ENCODE results near the gene ITPKC.

Gene ITPKC

DNA sequence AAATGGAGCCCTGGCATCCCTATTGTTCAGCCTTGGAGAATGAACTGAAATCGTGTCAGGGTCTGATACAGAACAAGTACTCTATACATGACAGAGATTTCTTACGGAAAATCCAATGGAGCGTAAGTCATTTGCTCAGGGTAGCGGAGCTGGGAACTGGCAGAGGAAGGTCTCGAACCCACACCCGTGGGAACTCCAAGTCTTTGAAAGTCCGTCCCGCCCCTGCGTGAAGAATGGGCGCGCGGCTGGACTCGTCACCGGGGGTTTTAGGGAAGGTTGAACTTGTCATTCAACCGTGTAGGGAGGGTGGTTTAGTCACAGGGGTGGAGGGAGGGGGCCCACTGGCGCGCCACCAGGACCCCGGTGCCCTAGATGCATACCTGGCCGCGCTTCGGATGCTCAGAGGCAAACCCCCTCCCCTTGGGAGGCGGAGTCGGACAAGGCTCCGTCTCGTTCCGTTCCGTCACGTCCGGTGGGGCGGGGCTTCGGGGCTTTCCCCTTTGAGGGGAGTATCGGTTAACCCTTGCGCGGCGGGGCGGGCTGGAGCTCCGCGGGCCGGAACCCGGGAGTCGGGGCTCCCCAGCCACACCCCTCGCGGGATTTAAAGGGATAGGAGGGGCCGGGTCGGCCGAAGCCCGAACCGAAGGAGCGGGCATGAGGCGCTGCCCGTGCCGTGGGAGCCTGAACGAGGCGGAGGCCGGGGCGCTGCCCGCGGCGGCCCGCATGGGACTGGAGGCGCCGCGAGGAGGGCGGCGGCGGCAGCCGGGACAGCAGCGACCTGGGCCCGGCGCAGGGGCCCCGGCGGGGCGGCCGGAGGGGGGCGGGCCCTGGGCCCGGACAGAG, at the start of gene ITPKC, which contains the start of gene COQ8B:
TSS of gene ITPKC (plus strand) at position 631 of the 843 bp plus-strand sequence. CDS start at position 655, 24 bp downstream.
TSS of gene COQ8B (minus strand) at position 405 of the 843 bp plus-strand sequence. CDS start 2,254 bp downstream, outside the sequence.
- in situ Hi-C loops (cut with MboI; ENCODE audit: low sequenced_read_pairs): no loop called here

DNA sequence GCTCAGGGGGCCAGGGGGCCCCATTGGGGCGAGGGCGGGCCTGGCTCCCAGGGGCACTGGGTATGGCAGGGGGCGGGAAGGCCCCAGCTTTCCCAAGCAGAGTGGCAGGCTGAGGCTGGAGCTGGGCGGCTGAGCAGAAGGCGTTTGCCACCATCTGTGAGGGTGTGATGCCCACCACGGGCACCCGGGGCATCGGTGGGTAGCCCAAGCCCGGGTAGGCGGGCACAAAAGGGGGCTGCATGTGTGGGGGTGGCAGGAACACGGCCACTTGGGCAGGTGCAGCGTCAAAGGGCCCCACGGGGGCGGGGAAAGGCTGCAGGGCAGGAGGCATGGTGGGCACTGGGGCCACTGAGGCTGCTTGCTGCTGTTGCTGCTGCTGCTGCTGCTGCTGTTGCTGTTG, 49.3 kb upstream of the ITPKC start:
- in situ Hi-C loops (cut with MboI; ENCODE audit: low sequenced_read_pairs): no loop called here

DNA sequence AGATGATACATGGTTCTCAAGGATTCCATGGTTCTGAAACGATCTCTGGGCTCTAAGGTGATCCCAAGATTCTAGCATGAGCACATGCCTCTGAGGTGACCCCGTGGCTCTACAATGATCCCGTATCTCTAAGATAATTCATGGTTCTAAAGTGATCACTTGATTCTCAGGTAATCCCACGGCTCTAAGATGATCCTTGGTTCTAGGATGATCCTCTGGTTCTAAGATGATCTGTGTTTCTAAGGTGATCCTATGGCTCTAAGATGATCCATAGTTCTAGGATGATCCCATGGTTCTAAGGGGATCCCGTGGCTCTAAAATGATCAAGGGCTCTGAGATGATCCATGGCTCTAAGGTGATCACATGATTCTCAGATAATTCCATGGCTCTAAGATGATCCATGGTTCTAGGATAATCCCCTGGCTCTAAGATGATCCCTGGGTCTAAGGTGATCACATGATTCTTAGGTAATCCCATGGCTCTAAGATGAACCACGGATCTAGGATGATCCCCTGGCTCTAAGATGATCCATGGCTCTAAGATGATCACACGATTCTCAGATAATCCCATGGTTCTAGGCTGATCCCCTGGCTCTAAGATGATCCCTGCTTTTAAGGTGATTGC, 47.8 kb upstream of the ITPKC start:
- in situ Hi-C loops (cut with MboI; ENCODE audit: low sequenced_read_pairs): no loop called here

DNA sequence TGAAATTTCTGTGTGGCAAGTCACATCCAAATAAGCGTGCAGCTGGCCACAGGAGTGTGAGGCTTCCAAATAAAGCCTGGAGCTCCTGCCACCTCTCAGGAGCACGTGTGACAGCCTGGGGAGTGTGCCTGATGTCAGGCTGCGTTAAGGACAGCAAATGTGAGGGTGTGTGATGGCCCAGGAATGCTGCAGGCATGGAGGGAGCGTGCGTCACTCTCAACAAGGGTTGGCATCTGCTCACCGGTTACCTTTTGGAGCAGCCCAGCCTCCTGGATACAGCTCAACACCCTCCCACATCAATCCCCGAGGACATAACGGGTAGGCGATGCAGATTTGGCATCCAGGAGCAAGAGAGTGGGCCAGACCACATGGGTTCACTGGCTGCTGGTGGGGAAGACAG, 45.5 kb upstream of the ITPKC start:
- in situ Hi-C loops (cut with MboI; ENCODE audit: low sequenced_read_pairs): no loop called here

DNA sequence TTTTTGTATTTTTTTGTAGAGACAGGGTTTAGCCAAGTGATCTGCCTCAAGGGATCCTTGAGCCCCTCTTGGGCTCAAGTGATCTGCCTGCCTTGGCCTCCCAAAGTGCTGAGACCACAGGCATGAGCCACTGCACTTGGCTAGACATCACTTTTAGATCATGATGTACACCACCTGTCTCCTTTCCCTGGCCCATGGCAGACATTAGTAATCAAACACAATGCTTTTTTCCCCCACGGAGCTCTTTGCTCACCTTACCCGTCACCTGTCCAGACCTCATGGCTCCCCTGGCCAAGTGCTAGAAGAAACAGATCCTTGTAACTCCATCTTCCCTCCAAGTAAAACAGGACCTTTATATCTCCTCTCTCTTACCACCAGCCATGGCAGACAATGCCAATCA, 44.9 kb upstream of the ITPKC start:
- in situ Hi-C loops (cut with MboI; ENCODE audit: low sequenced_read_pairs): no loop called here

DNA sequence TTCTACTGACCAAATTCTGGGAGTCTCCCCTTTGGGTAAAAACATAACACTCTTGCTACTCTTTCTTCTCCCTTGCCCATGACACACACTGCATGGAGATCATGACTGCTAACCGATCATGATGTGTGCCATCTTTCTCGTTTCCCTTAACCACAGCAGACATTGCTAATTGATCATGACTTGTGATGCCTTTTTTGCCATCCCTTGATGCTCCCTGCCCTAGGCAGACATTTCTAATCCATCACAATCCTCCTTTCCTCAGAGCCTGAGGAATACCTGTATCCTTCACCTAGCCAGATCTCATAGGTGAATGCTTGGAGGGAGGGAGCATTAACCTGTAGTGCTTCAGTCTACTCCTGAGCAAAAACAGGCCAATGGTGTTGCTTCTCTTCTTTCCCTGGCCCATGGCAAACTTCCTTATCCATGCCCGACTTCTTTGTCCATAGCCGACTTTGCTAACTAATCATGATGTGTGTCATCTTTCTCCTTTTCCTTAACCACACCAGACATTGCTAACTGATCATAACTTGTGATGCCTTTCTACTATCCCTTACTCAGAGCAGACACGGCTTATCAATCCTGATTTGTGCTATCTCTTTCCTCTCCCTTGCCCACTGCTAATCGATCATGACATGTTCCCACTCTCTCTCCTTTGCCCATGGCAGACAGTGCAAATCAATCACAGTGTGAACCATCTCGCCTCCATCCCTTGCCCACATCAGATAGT, 44.2 kb upstream of the ITPKC start:
- in situ Hi-C loops (cut with MboI; ENCODE audit: low sequenced_read_pairs): no loop called here

DNA sequence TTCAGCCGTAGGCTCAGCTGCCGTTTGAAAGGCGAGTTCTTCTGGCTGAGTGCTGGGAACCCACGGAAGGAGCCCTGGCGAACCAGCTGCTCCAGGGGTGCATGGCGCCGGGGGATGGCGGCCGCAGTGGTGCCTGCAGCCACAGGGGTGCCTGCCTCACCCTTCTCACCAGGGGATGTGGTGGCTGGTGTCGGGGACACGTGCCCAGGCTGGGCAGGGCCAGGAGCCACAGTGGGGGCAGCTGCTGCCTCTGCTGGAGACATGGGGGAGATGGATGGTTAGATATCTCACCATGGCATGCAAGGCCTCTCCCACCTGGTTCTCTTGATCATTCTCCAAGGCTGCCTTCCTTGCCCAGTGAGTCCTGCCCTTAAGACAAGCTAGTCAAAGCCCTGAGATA, 43.5 kb upstream of the ITPKC start:
- in situ Hi-C loops (cut with MboI; ENCODE audit: low sequenced_read_pairs): no loop called here

DNA sequence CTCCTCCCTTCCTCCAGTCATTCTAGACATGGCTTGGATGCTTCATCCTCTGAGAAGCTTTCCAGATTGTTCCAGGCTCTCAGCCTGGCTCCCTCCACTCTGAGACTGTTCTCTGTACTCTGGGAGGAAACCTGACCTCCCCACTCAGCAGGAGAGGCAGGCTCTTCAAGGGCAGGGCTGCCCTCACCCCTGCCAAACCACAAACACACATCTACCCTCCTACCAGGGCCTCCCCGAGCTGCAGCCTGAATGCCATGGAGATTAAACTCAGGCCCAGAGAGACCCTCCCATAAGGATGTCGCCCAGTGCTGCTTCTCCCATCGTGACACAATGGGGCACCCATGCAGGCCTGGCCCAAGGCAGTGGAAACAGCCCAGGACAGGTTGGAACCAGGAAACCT, 42.6 kb upstream of the ITPKC start:
- in situ Hi-C loops (cut with MboI; ENCODE audit: low sequenced_read_pairs): no loop called here

DNA sequence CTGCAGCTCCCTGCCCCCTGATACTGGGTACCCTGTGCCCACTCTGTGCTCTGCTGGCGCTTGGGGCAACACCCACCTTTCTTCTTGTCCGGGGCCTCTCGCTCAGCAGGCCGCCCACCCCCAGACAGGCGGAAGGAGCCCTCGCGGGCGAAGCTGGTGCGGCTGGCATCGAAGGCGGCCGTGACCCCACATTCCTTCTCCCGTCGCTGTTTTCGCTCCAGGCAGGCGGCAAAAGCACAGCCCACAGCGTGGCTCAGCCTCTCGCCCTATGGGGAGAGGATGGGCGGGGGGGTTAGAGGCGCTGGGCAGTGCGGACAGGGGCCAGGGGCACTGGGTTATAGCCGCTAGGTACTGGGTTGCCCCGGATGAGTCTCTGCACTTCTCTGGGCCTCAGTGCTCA, 39.8 kb upstream of the ITPKC start:
- in situ Hi-C loops (cut with MboI; ENCODE audit: low sequenced_read_pairs): no loop called here

DNA sequence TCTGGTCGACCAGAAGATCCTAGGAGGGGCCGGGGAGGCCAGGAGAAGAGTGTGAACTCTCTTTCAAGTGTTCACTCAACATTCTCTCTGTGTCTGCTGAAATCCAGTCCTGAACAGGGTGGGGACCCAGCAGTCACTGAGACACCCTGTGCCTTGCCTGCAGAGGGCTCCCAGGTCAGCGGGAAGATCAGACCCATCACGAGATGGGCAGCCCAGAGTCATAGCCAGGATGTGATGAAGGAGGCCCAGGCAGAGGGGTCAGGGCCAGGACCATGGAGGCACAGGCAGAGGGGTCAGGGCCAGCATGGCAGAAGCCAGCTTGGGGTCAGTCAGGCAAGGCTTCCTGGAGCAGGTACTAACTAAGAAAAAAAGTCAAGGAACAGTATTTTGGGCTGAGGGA, 35.9 kb upstream of the ITPKC start:
- in situ Hi-C loops (cut with MboI; ENCODE audit: low sequenced_read_pairs): no loop called here

DNA sequence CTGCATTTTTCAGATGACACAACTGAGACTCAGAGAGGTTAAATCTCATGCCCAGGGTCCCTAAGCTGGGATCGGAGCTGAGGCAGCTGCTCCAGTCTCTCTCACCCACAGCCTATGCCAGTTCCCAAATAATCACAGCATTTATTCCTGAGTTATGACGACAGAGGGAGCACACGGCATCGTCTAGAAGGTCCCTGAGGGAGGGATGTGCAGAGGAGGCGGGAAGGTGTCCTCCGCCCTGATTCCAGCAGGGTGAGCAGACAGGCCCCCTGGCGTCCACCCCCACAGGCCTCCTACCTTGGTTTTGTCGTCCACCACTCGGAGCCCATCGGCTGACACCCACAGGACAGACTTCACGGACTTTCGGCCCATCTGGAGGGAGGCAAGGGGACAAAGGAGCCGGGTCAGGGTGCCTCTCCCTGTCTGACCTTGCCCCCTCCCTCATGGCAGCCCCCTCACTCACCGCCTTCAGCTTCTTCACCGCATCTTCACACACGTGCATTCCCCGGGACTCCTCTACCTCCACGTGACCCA, 34.4 kb upstream of the ITPKC start:
- in situ Hi-C loops (cut with MboI; ENCODE audit: low sequenced_read_pairs): no loop called here

DNA sequence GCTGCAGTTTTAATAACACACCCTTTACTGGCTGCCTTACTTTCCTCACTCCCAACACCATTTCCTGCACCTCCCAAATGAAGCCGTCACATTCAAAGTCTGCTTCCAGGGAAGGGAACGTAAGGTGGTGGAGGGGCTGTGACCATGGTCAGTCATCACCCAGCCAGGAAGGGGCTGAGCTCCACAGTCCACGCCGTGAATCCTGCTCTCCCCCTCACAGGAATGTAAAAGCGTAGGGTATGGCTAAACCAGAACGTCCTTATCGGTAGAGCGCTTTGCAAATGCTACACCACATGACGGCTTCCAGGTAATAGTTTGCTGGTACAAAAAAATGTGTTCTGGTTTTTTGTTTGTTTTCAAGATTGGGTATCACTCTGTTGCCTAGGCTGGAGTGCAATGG, 33.5 kb upstream of the ITPKC start:
- in situ Hi-C loops (cut with MboI; ENCODE audit: low sequenced_read_pairs): no loop called here

DNA sequence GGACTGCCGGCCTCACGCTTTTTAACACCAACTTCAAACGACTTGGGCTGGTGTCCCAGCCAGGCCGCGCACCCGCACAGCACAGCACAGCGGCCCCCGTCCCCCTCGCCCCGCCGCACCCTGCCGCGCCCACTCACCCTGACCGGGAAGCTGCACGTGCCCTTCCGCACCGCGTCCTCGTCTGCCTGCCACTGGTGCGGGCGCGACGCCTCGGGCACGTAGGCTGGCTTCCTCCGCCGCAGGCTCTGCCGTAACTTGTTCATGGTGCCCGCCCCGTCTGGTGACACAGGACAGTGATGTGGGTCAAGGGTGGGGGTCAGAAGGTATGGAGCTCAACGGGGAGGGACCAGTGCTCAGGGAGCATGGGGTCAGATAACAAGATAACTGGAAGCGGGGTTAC, 32.6 kb upstream of the ITPKC start:
- in situ Hi-C loops (cut with MboI; ENCODE audit: low sequenced_read_pairs): no loop called here

DNA sequence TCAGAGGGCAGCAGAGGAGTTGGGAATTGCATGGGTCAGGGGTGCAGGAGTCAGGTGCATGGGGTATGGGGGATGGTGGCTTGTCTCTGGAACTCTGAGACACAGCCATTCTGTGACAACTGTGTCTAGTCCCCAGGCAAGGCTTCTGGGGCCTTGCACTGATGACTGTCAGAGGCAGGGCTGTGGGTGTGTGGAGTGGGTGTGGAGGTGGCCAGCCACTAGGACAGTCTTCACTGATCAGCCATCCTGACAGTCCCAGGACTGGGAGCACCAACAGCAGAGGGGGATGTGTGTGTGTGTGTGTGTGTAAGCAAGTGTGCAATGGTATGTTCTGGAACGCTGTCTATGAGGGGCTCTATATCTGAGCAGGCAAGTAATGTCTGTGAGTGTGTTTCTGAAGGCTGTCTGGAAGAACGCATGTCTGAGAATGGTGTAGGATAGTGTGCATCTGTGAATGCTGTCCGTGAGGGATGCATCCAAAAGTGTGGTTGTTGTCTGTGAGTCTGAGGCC, 31.8 kb upstream of the ITPKC start:
- in situ Hi-C loops (cut with MboI; ENCODE audit: low sequenced_read_pairs): no loop called here

DNA sequence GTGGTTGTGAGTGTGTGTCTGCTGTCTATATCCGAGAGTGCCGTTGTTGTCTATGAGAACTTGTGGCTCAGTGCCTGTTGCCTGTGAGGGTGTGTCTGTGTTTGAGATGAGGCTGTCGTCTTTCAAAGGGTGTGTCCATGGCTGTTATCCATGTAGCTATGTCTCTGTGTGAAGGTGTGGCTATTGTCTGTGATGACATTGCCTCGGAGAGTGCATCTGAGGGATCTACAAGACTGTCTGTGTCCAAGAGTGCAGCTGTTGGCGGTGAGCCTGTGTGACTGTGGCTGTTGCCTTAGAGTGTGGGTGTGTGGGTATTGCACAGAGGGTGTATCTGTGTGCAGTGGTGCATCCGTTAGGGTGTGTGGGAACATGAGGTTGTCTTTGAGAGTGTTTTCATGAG, 31.3 kb upstream of the ITPKC start:
- in situ Hi-C loops (cut with MboI; ENCODE audit: low sequenced_read_pairs): no loop called here

DNA sequence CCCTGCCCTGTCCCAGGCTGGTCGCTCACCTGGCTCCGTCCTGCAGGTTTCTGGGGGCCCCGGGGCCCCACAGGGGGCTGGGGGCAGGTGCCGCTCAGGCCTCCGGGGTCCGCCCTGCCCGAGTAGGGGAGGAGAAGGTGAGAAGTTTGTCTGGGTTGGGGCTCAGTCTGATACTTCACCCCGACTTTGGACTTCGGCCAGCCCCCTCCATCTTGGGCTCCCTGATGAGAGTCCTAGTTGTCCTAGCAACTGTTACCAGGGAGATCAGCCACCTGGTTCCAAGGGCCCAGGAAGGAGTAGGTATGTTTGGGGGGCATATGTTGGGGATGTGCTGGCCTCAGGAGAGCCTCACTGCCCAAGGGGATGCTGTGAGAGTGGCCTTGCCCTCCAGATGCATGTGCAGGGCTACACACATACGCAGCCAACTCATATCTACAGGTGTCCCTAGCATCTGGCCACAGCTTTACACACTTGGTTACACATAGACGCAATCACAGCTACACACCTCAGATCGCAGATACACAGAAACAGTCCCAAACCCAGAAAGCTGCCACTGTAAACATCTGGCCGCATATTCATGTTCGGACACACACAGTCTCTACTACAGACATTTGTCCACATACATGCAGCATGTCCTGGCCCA, 29.9 kb upstream of the ITPKC start:
- in situ Hi-C loops (cut with MboI; ENCODE audit: low sequenced_read_pairs): no loop called here

DNA sequence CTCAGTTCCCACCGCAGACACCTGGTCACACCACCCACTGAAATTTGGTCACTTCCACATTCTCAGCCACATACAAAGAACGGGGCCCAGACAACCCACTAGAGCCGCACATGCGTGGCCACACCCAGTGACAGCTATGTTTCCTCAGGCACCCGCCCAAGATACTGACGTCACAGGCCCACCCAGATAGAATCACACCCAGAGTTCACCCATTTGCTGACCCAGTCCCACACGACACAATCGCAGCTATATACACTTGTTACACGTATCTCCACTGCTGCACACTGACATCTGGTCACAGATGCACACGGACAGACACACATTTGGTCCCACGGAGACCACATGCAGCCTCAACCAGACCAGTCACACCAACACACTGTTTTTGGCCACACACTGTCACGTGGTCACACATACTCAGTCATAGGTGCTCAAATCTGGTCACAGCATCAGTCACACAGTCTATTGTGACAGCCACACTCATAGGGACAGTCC, 29.3 kb upstream of the ITPKC start:
- in situ Hi-C loops (cut with MboI; ENCODE audit: low sequenced_read_pairs): no loop called here

DNA sequence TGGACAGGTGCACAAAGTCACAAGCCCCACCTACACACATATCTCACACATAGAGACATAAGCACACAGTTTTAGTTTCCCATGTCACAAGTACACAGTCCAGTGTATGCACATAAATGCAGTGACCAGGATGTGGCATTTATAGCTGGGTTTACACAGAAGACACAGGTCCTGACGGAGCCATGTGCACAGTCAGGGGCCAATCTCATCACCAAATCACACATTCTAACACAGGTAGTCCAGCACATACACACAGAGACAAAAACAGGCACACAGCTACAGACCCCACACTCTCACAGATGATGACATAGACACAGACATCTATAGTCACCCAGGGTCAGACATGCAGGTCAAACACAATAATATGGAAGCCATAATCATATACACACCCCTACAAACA, 28.6 kb upstream of the ITPKC start:
- in situ Hi-C loops (cut with MboI; ENCODE audit: low sequenced_read_pairs): no loop called here

DNA sequence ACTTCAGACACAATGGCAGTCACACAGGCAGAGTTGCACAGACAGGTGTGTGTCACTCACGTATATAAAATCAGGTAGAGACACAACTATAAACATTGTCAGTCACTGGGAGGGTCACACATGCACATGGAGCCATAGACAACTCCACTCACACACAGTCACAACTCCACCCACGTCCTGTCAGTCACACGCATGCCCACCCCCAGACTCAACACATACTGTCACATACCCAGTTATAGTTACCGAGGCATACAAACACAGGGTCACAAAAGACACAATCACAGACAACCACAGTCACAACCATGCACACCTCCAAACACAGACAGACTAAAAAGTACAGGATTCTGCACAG, 27.9 kb upstream of the ITPKC start:
- in situ Hi-C loops (cut with MboI; ENCODE audit: low sequenced_read_pairs): no loop called here

DNA sequence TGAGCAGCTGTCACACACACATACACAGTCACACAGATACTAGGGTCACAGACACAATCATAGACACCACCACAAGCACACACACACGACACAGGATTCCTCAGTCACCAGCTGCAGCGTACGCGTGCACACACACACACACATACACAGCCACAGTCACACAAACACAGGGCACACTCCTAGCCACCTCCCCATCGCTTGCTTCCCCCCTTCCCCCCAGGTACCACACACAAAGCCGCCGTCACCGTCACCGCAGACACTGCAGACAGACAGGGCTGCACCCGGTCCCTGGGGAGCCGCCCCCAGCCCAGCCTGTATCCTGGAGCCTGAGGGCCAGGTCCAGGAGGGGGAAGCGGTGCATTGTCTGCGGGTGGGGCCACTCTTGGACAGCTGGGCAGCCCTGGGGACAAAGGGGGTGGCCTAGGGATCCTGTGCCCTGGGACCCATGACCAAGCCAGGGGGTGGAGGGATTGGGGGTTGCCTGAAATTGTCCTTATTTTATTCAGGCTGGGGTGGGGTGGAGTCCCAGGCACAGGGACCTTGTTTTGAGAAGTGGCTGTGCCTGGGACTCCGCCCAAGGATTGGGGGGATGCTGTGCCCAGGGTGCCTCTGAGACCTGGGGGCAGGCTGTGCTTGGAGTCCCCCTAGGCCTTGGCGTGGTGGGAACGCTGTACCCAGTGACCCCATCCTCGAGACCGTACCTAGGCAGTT, 27.4 kb upstream of the ITPKC start:
- in situ Hi-C loops (cut with MboI; ENCODE audit: low sequenced_read_pairs): no loop called here
